Activated CD8-positive, alpha-beta memory T cell treated with anti-CD3 and anti-CD28 coated beads, Interleukin-2, amount 50 U/mL, for 4 hours (primary cell): Measurements from ENCODE around the gene SCML1.
A peak's percentile ranks its signal among the peaks of the same experiment; 100 is the strongest.

Experiments
- DNase-seq: peaks from one replicate; pipeline ENCODE4 v3.0.0-alpha.2; 2020

The SCML1 gene

GRCh38 chrX:17736856-17737709, at the start of gene SCML1:
TSS of gene SCML1 (plus strand) at chrX:17737493. CDS start at chrX:17744187, 6,694 bp downstream.
- DNase-seq = peak; percentile 87

DNA sequence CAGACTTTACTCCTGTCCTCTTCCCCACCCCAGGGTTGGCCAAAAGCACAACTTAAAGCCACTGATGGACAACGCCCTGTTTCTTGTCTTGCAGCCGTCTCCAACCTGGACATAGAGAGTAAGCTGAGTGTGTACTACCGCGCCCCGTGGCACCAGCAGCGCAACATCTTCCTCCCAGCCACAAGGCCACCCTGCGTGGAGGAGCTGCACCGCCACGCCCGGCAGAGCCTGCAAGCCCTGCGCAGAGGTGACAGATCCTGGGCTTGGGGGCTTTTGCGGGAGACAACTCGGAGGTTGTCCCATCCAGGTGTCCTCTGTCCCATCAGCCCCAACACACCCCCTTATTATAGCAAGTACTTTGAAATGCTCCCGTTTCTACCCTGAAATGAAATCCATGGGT, 49.6 kb upstream of the SCML1 start:
- DNase-seq = no peak

GRCh38 chrX:17689971-17690409, 47.3 kb upstream of the SCML1 start:
- DNase-seq = peak; percentile 24

DNA sequence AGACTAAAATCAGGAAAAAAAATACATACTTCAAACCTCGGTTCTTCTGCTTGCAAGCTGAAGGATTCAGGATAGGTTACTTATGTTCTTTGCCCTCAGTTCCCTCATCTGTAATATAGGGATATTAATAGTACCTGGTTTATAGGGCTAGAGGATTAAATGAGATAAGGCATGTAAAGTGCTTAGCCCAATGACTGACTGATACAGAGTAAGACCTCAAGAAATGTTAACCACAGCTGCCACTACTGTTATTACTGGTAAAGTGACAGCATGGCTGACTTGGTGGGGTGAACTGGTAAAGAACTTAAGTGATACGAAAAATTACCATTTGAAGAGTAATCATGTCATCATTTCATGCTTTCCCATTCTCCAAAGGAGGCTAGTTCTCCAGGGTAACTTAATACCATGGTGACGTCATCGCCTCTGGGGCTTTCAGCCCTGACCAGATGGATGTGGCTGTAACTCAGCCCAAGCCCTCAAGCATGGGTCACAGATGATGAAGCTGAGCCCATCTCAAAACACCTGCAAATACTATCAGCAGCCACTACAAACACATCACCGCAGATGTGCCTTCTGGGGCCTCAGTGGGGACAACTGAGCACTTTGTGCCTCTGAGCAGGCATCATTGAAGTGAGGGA, 44.5 kb upstream of the SCML1 start:
- DNase-seq = no peak

- no peak for DNase-seq
Measured at GRCh38 chrX:17697191-17697590, 40.1 kb upstream of the SCML1 start.

DNA sequence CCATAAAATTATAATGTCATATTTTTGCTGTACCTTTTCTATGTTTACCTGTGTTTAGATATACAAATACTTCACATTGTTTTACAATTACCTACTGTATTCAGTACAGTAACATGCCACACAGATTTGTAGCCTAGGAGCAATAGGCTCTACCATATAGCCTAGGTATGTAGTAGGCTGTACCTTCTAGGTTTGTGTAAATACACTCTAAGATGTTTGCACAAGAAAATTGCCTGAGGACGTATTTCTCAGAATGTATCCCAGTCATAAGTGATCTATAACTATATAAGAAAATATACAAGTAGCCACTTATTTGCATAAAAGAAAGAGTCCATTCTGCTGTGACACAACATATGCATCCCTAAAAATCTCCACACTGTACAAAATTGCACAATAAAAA, 36.3 kb upstream of the SCML1 start:
- no peak for DNase-seq

DNA sequence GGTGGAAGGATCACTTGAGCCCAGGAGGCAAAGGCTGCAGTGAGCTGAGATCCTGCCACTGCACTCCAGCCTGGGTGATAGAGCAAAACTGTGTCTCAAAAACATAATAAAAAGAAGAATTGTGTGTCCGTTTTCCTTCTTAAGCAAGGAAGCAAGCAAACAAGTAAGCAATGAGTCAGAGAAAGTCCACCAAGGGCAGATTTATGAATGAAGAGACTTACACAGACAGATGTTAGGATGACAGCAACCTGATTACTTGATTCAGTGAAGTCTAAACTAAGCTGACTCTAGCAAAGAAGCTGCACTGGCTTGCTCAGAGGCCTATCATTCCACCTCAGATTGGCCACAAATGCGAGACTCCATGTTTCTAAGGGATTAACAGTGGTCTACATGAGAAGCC, 34.1 kb upstream of the SCML1 start:
- DNase-seq = no peak

DNA sequence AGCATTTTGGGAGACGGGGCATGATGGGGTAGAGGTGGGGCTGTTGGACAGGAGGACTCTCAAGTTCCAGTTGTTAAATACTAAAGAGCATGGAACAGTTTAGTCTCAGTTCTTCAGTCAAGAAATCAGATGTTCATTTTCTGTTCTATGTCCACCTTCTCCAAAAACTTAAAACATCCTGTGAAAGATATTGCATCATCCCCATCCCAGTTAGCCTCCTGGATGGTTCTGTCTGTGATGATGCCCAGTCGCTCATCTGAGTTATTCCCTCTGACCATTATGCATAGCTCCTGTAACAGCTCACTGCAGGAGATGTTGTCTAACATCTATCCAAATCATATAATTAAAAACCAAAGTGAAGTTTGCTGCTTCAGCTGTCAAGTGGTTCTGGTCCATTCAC, 32.1 kb upstream of the SCML1 start:
- no peak for DNase-seq

DNA sequence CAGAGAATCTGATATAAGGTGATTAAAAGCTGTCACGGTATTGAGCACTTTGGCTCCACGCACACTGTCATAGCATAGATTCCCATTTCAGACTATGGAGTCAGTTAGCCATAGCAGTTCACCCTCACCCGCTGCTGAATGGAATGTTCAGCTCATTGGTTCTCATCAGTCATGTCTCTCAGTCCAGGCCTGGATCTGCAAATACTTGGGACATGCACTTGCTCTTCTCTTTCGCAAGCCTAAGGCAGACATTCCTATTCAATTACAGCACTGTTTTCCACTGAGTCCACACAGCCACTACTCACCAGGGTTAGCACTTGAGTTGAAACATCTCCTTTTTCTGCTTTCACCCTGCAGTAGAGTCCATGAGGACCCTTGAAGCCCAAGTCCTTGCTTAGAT, 30.6 kb upstream of the SCML1 start:
- no peak for DNase-seq

- DNase-seq = no peak
Measured at GRCh38 chrX:17707731-17708130, 29.6 kb upstream of the SCML1 start.

GRCh38 chrX:17710871-17711301, 26.4 kb upstream of the SCML1 start:
- no peak for DNase-seq

DNA sequence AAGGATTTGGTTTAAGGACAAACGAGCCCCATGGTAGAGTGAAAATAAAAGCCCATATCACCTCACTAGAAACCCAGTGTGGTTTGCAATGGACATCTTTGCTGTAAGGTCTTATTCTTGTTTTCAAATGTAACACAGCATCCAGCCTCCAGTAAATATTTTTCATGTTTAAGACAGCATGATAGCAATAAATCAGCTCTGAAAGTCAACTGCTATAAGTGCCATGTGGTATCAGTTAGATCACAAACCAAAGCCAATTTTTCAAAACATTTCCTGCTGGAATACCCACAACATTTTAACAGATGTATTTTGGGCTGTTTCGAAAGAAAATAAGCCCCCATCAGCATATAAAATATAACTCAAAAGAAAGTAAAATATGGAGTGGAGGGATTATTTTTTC, 24.0 kb upstream of the SCML1 start:
- no peak for DNase-seq

- no peak for DNase-seq
Measured at GRCh38 chrX:17718649-17719165, 18.6 kb upstream of the SCML1 start.

- DNase-seq = no peak
Measured at GRCh38 chrX:17719711-17720110, 17.6 kb upstream of the SCML1 start.

DNA sequence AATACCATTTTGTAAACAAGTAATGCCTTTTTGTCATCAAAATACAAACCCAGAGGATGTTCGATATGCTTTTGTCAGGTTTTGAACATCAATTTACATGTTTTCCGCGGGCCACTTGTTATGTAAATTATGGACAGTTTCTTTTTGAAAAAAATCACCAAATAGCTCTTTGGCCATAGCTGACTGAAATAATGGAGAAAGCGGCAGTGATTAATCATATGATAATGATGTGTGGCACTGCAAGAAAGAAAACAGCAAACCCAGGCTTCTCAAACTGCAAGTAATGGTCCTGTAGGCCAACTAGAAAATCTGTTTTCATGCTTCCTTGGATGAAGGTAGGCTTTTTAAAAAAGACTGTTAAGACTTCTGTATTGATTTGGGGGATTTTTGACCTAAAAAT, 15.6 kb upstream of the SCML1 start:
- no peak for DNase-seq

DNA sequence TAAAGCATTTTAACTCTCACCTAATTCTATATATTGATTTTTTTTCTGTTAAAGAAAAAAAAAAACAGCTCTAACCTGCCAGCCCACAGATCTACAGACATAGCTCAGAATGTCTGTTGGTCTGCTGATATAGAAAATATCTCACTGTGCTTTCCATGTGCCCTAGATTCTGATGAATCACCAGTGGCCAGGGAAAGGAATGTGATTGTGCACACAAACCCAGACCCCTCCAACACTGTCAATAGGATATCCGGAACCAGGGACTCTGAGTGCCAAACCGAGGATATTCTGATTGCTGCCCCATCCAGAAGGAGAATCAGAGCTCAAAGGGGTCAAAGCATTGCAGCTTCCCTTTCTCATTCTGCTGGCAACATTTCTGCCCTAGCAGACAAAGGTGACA, 12.1 kb upstream of the SCML1 start:
- no peak for DNase-seq

DNA sequence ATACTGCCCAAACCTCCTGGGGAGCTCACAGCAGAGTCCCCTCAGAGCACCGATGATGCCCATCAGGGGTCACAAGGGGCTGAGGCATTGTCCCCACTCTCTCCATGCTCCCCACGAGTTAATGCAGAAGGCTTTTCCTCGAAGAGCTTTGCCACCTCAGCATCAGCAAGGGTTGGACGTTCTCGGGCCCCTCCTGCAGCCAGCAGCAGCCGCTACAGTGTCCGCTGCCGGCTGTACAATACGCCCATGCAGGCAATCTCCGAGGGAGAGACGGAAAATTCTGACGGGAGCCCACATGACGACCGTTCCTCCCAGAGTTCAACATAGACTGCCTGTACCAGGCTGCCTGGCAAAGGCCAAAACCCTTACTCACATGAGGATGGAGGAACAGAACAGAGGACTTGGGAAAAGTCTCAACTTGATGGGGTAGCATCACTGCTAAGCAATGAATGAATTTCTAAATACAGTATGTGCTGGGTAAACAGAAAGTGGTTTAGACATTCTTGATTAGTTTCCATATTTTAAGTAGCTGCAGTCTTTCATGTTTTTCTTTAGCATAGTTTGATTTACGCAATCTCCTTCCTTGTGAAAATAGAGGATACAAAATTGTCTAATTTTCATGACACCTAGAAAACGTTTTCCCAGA, 5.0 kb upstream of the SCML1 start:
- no peak for DNase-seq

DNA sequence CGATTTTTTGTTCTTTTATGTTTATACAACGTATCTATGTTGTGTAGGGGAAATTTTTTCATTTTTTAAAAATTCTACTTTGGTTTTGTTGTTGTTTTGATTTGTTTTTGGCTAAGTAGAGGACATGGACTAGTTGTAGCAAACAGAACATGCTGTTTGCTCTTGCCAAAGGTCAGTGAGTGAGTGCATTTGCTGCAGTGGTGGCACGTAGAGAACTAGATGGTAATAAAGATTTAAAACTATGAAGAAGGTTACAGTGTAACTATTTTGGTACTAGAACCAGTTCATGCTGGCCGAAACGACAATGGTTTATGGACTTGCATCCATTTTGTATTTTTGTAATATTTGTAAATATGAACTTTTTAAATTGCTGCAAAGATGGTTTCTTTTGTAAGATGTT, 1.9 kb upstream of the SCML1 start:
- DNase-seq = no peak

DNA sequence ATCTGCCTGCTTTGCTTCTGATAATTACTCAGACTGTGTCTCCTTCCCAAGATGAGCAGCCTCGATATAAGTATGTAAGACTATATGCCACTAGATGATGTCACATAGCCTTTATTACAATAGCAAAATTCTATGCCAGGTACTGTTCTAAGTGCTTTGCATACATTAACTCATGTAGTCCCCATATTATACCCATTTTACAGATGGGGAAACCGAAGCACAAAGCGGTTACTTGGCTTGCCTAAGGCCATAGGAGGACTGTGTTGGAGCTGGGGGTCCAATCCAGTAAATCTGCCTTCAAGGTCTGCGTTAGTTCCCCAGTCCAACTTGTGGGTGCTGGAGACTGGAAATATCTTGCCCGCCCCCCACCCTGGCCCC, 826 bp upstream of the SCML1 start:
- DNase-seq = no peak

GRCh38 chrX:17737710-17737985, 355 bp downstream of the SCML1 start:
- DNase-seq = peak; percentile 19

- DNase-seq = peak; percentile 33
Measured at GRCh38 chrX:17737986-17738713, 857 bp downstream of the SCML1 start.

DNA sequence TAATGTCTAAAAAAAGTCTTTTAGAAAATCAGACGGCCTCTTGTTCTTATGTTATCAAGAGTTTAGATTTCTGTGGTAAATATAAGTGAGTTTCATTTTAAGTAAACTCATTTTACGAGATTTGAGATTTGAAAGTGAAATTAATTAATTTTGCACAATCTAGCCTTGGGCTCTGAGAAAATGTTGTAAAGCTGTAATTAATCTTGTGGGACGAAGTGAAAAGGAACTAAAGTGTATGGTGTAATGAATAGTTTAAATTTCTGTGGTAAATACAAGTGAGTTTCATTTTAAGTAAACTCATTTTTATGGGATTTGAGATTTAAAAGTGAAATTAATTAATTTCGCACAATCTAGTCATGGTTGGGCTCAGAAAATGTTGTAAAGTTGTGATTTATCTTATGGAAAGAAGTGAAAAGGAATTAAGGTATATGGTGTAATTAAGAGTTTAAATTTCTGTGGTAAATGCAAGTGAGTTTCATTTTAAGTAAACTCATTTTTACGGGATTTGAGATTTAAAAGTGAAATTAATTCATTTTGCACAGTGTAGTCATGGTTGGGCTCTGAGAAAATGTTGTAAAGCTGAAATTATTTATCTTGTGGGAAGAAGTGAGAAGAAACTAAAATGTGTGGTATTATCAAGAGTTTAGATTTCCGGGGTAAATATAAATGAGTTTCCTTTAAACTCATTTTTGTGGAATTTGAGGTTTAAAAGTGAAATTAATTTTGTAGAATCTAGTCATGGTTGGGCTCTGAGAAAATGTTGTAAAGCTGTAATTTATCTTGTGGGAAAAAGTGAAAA, 1.6 kb downstream of the SCML1 start:
- no peak for DNase-seq
